ENCODE measurements around the gene STUM.

Gene STUM

DNA sequence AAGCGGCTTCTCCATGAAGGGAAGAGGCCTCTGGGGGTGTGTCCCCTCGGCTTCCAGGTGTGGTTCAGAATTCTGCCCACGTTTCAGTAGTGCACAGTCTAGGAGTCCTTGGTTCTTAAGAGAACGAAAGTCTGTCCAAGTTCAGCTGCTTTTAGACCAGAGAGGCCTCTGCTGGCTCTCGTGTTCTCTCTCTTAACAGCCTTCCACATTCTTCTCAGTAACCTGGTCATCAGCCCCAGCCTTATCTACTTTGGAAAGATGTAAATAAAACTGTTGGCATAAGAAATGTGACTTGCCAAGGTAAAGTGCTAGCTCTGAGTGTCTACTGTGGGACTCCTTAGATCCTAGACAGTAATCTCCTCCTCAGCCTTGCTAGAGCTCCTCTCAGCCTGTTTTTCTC, 15.3 kb upstream of the STUM start:
- no peak for DNase-seq (ENCODE audit: low read depth)

DNA sequence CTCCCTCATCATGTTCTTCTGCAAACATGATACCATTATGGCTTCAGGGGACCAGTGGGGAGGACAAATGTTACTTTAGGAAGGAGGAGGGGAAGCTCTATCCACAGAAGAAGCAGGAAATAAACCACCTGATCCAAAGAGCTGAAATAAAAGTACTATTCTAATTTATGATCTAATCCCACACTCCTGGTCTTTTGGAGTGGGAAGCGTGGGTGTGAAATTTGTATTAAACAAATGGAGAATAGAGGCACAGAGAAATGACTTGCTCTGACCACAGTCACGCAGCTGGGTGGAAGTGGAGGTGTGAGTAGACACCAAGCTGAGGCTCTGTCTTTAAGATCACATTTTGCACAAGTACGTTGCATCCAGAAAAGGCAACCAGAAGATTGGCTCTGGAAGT, 14.5 kb upstream of the STUM start:
- DNase-seq (ENCODE audit: low read depth): no peak

DNA sequence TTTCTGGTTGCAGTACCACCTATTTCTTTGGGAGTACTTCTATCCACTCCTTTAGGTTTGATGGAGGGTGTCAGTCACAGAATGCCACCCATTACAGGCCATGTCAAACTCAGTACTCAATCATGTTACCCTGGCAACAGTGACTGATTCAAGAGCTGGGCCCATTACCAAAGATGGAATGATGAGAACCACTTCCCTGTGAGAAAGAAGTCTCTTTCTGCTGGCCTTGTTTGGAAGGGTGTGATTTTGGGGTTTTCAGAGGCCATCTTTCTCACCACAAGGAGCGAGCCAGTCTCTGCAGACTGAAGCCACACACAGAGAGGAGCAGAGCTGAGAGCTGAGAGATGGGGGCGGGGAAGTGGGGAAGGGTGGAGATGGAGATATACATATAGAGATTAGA, 13.9 kb upstream of the STUM start:
- DNase-seq (ENCODE audit: low read depth): no peak

- DNase-seq (ENCODE audit: low read depth): no peak
These were observed 12.9 kb upstream of the STUM start for GRCh38 chr1:226535666-226536065.

DNA sequence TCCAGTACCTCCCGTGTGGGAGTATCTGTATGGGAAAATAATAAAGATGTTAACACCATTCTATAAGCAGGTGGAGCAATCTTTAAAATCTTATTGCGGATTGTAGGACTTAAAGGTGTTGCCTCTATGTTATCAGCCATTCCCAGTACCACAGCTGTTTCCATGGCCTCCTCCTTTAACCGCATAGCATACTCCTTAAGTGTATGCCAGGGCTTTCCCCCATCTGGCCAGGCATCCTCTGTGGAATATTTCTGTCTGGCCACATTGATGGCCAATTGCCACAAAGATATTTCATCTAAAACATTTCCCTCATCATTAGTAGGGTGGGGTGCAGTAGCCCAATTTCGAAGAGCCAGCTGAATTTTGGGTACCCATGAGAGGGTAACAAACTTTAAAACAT, 7.3 kb upstream of the STUM start:
- DNase-seq (ENCODE audit: low read depth): no peak

DNA sequence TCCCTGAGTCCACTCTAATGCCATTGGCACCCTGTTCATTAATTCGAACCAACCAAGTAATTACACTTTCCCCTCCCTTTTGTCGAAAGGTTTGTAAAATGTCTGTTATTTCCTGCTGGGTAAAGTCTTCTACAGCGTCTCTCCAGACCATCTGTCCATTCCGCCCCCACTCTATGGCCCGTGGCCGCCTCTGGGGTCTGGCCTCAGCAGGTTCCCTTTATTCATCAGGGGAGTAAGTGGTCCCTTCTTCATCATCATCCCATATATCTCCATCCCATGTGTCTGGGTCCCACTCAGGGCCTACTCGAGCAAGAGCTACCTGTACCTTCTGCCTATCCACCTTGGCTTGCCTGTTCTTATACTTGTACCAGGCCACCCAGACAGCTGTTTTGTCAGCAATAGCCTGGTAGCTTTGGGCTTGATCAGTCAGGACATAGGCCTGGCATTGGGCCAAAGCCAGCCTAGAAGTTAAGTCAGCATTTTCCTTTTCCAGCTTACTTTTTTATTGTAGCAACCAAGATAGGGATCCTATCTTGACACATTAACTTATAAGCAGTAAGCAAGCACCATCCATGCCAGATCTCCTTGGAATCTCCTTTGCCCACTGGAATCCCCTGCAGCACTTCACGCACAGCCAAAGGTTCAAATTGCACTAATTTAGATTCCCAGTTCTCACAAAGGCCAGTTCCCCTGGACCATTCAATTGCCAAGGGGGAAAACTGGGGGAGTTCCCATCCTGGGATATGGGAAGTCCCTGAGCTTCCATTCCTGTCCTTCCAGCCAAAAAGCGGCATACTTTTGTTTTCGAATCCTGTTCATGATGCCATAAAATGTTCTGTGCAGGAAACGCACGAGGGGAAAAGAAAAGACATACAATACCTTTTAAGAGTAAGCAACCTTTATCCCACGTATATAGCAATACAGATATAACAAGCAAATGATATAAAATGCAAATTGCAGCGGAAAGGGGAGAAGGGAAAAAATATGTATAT, 6.6 kb upstream of the STUM start:
- no peak for DNase-seq (ENCODE audit: low read depth)

- DNase-seq (ENCODE audit: low read depth): no peak
These were observed 5.9 kb upstream of the STUM start for GRCh38 chr1:226542623-226543103.

DNA sequence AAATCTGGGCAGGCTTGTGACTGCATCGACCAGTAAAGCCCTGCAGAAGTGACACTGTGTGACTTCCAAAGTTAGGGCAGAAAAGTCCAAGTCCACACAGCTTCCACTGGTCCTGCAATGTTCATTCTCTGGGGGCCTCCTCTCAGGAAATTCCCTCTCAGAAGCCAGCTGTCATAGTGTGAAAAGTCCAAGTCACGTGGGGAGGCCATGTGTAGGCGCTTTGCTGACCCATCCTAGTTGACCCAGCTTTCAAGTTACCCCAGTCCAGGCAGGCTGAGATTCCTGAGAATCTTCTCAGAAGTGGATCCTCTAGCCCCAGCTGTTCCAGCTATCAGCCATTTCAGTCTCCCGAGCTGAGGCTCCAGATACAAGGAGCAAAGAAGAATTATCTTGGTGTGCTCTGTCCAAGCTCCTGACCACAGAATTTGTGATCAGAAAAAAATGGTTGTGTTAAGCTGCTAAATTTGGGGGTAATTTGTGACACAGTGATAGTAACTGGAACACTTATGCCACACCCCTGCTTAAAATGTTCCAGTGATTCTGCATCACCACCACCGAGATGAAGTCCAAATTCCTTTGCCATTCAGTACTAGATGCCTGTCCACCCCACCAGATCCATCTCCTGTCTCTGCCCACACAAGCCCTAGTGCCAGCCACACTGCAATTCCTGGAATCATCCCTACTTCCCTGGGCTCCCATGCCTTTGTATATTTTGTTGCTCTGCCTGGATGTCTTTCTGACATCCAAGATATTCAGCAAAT, 2.5 kb upstream of the STUM start:
- no peak for DNase-seq (ENCODE audit: low read depth)

DNA sequence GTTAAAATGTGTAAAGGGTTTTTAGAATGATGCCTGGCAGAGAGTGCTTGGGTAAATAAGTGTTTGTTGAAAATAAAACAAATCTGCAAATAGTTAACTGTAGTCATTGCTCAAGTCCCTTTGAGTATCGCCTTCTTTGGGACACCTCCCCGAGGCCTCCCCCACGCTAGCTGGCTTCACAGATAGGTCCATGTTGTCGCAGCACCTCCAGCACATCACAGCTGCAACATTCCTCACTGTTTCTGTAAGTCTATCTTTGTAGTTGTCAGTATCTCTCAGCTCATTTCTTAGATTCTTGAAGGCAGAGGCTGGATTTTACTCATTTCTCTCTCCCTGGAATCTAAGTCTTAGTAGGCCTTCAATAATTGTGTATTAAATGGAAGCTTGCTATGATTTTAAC, 1.6 kb upstream of the STUM start:
- no peak for DNase-seq (ENCODE audit: low read depth)

GRCh38 chr1:226547754-226548191, 791 bp upstream of the STUM start:
- DNase-seq (ENCODE audit: low read depth): peak; percentile 50

DNA sequence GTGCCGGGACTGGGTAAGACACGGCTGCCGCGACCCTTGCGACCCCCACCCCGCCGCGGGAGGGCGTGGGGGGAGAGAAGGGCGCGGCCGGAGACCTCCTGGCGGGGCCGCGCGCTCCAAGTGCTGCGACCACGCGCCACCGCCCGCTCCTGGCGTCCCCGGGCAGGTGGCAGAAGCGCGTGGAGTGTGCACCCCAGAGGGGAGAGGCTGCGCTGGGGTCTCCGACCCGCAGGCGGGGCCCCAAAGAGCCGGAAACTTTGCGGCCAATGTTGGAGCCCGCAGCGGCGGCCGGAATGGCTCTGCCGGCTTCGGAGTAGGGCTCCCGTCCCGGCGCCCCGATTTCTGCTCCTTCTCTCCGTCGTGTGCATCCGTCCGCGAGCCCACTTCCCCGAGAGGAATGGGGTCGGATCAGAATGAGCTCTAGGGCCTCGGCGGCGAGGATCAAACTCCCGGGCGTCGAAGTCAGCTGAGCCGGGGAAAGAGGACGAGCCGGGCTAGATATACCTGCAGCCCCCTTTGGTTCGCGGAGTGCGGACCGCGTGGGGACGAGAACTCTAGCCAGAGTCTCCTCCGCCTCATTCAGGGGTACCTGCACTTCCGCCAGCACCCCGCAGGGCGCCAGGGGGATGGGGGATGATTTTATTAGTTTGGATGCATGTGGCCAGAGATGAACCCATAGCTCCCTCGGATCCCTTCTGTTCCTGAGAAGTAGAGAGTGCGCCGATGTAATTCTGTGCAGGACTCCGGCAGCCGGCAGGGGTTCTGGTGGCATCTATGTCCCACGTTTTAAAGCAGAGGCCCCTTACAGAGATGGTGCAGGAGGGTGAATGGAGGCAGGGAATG, 751 bp downstream of the STUM start:
- no peak for DNase-seq (ENCODE audit: low read depth)

GRCh38 chr1:226549937-226550671, 1.5 kb downstream of the STUM start:
- no peak for DNase-seq (ENCODE audit: low read depth)

GRCh38 chr1:226550672-226551041, 2.1 kb downstream of the STUM start:
- no peak for DNase-seq (ENCODE audit: low read depth)

DNA sequence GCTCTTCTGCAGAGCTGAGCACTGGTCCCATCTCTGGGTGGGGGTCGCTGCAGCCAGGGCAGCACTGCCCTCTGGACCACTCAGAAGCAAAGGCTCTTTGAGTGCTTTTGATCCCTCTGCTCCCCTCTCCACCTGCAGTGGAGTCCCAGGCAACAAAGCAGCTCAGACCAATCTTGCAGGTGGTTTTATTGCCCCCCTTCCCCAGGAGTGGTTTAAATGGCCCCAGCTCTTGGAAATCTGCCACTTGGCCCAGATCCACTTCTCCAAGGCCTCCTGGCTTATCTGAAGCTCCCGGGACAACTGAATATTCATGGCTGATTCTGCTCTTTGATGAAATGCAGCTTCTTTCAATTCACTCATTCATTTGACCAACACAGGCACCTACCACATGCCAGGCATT, 2.7 kb downstream of the STUM start:
- no peak for DNase-seq (ENCODE audit: low read depth)

DNA sequence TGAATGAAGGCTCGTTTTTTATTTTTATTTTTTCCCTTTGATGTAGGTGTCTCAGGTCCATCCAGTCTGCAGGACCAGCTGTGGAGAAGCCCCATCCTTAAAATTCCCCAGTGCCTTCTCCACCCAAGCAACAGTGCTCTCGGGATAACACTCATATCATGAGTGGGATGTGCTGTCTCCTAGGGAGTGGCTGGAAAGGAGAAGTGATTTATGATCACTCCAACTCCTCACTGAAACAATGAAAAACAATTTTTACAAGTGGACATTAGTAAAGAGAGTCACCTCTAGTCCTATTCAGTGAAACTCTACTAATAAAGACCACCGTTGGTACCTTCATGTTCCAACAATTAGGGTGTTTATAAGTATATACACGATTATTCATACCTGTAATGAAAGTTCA, 3.5 kb downstream of the STUM start:
- no peak for DNase-seq (ENCODE audit: low read depth)

- DNase-seq (ENCODE audit: low read depth): no peak
These were observed 4.8 kb downstream of the STUM start for GRCh38 chr1:226553266-226553923.

- no peak for DNase-seq (ENCODE audit: low read depth)
These were observed 5.3 kb downstream of the STUM start for GRCh38 chr1:226553924-226554282.

- DNase-seq (ENCODE audit: low read depth): no peak
These were observed 6.5 kb downstream of the STUM start for GRCh38 chr1:226555092-226555491.

GRCh38 chr1:226557424-226557823, 8.9 kb downstream of the STUM start:
- no peak for DNase-seq (ENCODE audit: low read depth)

DNA sequence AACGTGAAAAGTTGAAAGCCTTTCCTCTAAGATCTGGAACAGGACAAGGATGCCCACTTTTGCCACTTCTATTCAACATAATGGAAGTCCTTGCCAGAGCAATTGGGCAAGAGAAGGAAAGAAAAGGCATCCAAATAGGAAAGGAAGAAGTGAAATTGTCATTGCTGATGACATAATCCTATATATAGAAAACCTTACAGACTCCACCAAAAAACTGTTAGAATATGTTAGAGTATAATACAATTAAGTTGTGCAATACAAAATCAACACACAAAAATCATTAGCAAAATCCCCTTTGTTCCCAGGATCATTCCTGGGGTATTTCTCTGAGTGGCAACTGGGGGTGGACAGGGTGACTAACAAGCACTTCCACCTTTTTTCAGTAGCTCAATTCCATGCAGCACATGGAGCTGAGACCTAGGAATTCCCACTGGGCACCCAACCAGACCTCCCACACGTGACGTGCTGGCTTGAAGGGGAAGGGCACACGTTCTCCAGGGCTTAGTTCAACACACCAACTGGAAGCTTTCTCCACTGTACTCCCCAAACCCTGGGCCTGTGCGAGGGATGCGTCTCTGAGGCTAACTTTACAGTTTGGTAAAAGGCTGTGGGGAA, 9.6 kb downstream of the STUM start:
- no peak for DNase-seq (ENCODE audit: low read depth)
